GM19395 (cell line): Measurements from ENCODE around the gene ENG.
"Not testable (repeated sequence)": the region's sequence is repeated elsewhere in the genome, so short reads cannot be mapped to it uniquely, and the experiment has no call there.

ENCODE experiments used
- ATAC-seq: cut with Tn5 transposase; IDR thresholded peaks from one replicate; pipeline ENCODE4 v1.9.1; 2021; ENCODE audit warnings: mild to moderate bottlenecking, moderate library complexity; ENCODE audit not compliant: unreplicated experiment

ENG gene

GRCh38 chr9:127878652-127879390, 24.4 kb upstream of the ENG start:
- ATAC-seq = no peak

- no peak for ATAC-seq
Observed at GRCh38 chr9:127878001-127878651, 23.7 kb upstream of the ENG start.

GRCh38 chr9:127877566-127877998, 23.1 kb upstream of the ENG start, which contains the start of gene AK1:
AK1 (minus strand) TSS chr9:127877675; CDS start chr9:127874617, 3,058 bp downstream.
- ATAC-seq = no peak

GRCh38 chr9:127876764-127877562, 22.5 kb upstream of the ENG start:
- no peak for ATAC-seq

- ATAC-seq = no peak
Observed at GRCh38 chr9:127876026-127876763, 21.7 kb upstream of the ENG start.

- ATAC-seq = no peak
Observed at GRCh38 chr9:127875306-127875966, 21.0 kb upstream of the ENG start.

GRCh38 chr9:127874301-127875221, 20.1 kb upstream of the ENG start:
- ATAC-seq = no peak

- no peak for ATAC-seq
Observed at GRCh38 chr9:127873886-127874285, 19.4 kb upstream of the ENG start.

- ATAC-seq = no peak
Observed at GRCh38 chr9:127873223-127873691, 18.8 kb upstream of the ENG start.

- ATAC-seq = no peak
Observed at GRCh38 chr9:127872369-127873222, 18.1 kb upstream of the ENG start.

- ATAC-seq = no peak
Observed at GRCh38 chr9:127871531-127871930, 17.1 kb upstream of the ENG start.

GRCh38 chr9:127870887-127871286, 16.4 kb upstream of the ENG start:
- no peak for ATAC-seq

- ATAC-seq = not testable (repeated sequence)
Observed at GRCh38 chr9:127870153-127870491, 15.7 kb upstream of the ENG start.

GRCh38 chr9:127869310-127870152, 15.1 kb upstream of the ENG start:
- ATAC-seq = no peak

- ATAC-seq = no peak
Observed at GRCh38 chr9:127868278-127868902, 13.9 kb upstream of the ENG start.

- no peak for ATAC-seq
Observed at GRCh38 chr9:127867356-127868277, 13.2 kb upstream of the ENG start.
